RKO (cell line): ENCODE results near the gene KRTAP15-1.

Source experiments
- DNase-seq: peaks from one replicate; pipeline ENCODE4 v3.0.0-alpha.2; 2016; ENCODE audit warnings: low spot score

The KRTAP15-1 gene

GRCh38 chr21:30439975-30440374, at the start of gene KRTAP15-1:
Gene KRTAP15-1 (plus strand): TSS chr21:30440275. CDS start chr21:30440328, 53 bp downstream.
- DNase-seq: no peak

GRCh38 chr21:30391492-30392025, 48.5 kb upstream of the KRTAP15-1 start:
- DNase-seq: no peak

- no peak for DNase-seq
Measured at GRCh38 chr21:30395731-30396130, 44.3 kb upstream of the KRTAP15-1 start, which contains the start of gene KRTAP13-1. Gene KRTAP13-1 (plus strand): TSS chr21:30396031. CDS start chr21:30396087, 56 bp downstream.

GRCh38 chr21:30408782-30409494, 31.1 kb upstream of the KRTAP15-1 start:
- DNase-seq: peak; percentile 92

- DNase-seq: no peak
Measured at GRCh38 chr21:30415993-30416392, 24.1 kb upstream of the KRTAP15-1 start.

- no peak for DNase-seq
Measured at GRCh38 chr21:30425826-30426225, 14.2 kb upstream of the KRTAP15-1 start, which contains the start of gene KRTAP13-3. Gene KRTAP13-3 (minus strand): TSS chr21:30425926. CDS start chr21:30425912, 14 bp downstream.

- no peak for DNase-seq
Measured at GRCh38 chr21:30426731-30427130, 13.3 kb upstream of the KRTAP15-1 start.

- no peak for DNase-seq
Measured at GRCh38 chr21:30430170-30430655, 9.9 kb upstream of the KRTAP15-1 start, which contains the start of gene KRTAP13-4. Gene KRTAP13-4 (plus strand): TSS chr21:30430220. CDS start chr21:30430276, 56 bp downstream.

GRCh38 chr21:30434033-30434631, 5.9 kb upstream of the KRTAP15-1 start:
- peak; percentile 62 for DNase-seq

- DNase-seq: no peak
Measured at GRCh38 chr21:30437010-30437565, 3.0 kb upstream of the KRTAP15-1 start.

- no peak for DNase-seq
Measured at GRCh38 chr21:30443226-30443625, 3.2 kb downstream of the KRTAP15-1 start.

- DNase-seq: no peak
Measured at GRCh38 chr21:30444204-30444603, 4.1 kb downstream of the KRTAP15-1 start.

- DNase-seq: no peak
Measured at GRCh38 chr21:30447056-30447455, 7.0 kb downstream of the KRTAP15-1 start.

- DNase-seq: no peak
Measured at GRCh38 chr21:30448514-30448913, 8.4 kb downstream of the KRTAP15-1 start.

- peak; percentile 48 for DNase-seq
Measured at GRCh38 chr21:30463713-30464112, 23.6 kb downstream of the KRTAP15-1 start.

GRCh38 chr21:30468900-30469714, 29.0 kb downstream of the KRTAP15-1 start:
- DNase-seq: no peak

- DNase-seq: no peak
Measured at GRCh38 chr21:30478004-30478403, 37.9 kb downstream of the KRTAP15-1 start.

- no peak for DNase-seq
Measured at GRCh38 chr21:30479259-30479658, 39.2 kb downstream of the KRTAP15-1 start.

- DNase-seq: no peak
Measured at GRCh38 chr21:30480145-30480544, 40.1 kb downstream of the KRTAP15-1 start, which contains the start of gene KRTAP19-1. Gene KRTAP19-1 (minus strand): TSS chr21:30480367. CDS start chr21:30480317, 50 bp downstream.

GRCh38 chr21:30482130-30482529, 42.1 kb downstream of the KRTAP15-1 start:
- DNase-seq: no peak

GRCh38 chr21:30486180-30486579, 46.1 kb downstream of the KRTAP15-1 start:
- no peak for DNase-seq

GRCh38 chr21:30487336-30487735, 47.3 kb downstream of the KRTAP15-1 start, which contains the start of gene KRTAP19-2:
Gene KRTAP19-2 (minus strand): TSS chr21:30487436. CDS start chr21:30487348, 88 bp downstream.
- DNase-seq: no peak
